Subcutaneous abdominal adipose tissue (tissue), 5 donors: ENCODE results near the gene NAV2.

Experiments used
- H3K27ac ChIP-seq: one replicate; pipeline ENCODE4 v1.7.0; 2013; ENCODE audit warnings: low read depth, mild to moderate bottlenecking, inconsistent platforms, low read length, moderate library complexity
- H3K27me3 ChIP-seq, 5 donors: one replicate each; pipeline ENCODE4 v1.7.0; 2013; ENCODE audit warnings: low read length in 5 of 5, inconsistent platforms in 1 of 5; ENCODE audit not compliant: control insufficient read depth in 5 of 5, insufficient read depth in 4 of 5
- H3K36me3 ChIP-seq, 5 donors: one replicate each; pipeline ENCODE4 v1.7.0; 2013; ENCODE audit warnings: low read length in 5 of 5; ENCODE audit not compliant: control insufficient read depth in 5 of 5, insufficient read depth in 5 of 5
- H3K4me1 ChIP-seq, 5 donors: one replicate each; pipeline ENCODE4 v1.7.0; 2013; ENCODE audit warnings: low read length in 5 of 5, mild to moderate bottlenecking in 3 of 5, moderate library complexity in 1 of 5; ENCODE audit not compliant: control insufficient read depth in 5 of 5, insufficient read depth in 5 of 5
- H3K4me3 ChIP-seq, 5 donors: one replicate each; pipeline ENCODE4 v1.7.0; 2013; ENCODE audit warnings: low read length in 5 of 5, low read depth in 1 of 5
- H3K9ac ChIP-seq, 5 donors: one replicate each; pipeline ENCODE4 v1.7.0; 2013; ENCODE audit warnings: low read length in 5 of 5, mild to moderate bottlenecking in 4 of 5, moderate library complexity in 3 of 5
- H3K9me3 ChIP-seq, 5 donors: one replicate each; pipeline ENCODE4 v1.7.0; 2013; ENCODE audit warnings: low read length in 5 of 5; ENCODE audit not compliant: control insufficient read depth in 5 of 5
- donor health status: healthy.
- donor health status: healthy.
- donor health status: healthy.
- donor health status: healthy.
- donor health status: healthy.

Gene NAV2

GRCh38 chr11:19876750-19877149 is 164.1 kb downstream of the NAV2 start:
- Histone ChIP-seq H3K9ac (no peak overlapping the region), H3K4me1 (peaks cover 0 to 8% (median 4%) of the 10 kb centered on the region in 5 donors), H3K9me3 (no peaks in the 10 kb centered on the region), H3K4me3 (no peak overlapping the region), H3K36me3 (peaks cover 0 to 9% (median 0%) of the 10 kb centered on the region in 5 donors), H3K27me3 (no peaks in the 10 kb centered on the region), H3K27ac (no peak overlapping the region)

GRCh38 chr11:19878520-19878919 is 165.9 kb downstream of the NAV2 start:
- Histone ChIP-seq H3K9ac (no peak overlapping the region), H3K4me3 (no peak overlapping the region), H3K36me3 (peaks cover 0 to 12% (median 0%) of the 10 kb centered on the region in 5 donors), H3K27ac (no peak overlapping the region), H3K27me3 (no peaks in the 10 kb centered on the region), H3K9me3 (no peaks in the 10 kb centered on the region), H3K4me1 (peaks cover 0 to 8% (median 4%) of the 10 kb centered on the region in 5 donors)

DNA sequence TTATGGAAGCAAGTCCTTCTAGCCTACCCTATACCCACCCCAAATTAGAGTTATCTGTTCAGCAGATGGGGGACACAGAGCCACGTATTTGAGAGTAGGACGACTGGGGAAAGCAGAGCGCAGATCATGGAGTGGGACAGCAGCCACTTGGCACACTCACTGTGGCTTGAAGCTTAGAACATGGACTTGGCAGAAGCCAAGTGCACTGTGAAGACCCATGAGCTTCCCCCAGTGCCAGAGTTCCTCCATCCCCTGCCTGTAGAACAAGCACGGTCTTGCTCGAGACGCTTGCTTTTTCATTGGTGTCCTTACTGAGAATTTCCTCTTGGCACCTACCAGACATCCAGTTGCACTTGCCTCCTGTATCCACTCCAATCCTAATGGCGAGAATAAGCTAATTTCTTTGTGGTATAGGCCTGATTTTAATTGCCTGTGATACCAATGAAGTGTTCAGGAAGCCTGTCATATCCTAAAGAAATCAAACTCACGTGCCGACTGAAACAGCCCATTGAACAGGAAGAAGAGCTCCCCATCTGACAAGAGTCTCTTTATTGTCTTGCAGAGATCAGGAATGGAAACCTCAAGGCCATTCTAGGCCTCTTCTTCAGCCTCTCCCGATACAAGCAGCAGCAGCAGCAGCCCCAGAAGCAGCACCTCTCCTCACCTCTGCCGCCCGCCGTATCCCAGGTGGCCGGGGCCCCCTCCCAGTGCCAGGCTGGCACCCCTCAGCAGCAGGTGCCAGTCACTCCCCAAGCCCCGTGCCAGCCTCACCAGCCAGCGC is 166.9 kb downstream of the NAV2 start:
- no peak overlapping the region for H3K4me3 ChIP-seq
- peaks cover 0 to 12% (median 0%) of the 10 kb centered on the region in 5 donors for H3K36me3 ChIP-seq
- H3K9me3 ChIP-seq: no peaks in the 10 kb centered on the region
- no peaks in the 10 kb centered on the region for H3K27me3 ChIP-seq
- no peak overlapping the region for H3K27ac ChIP-seq
- H3K4me1 ChIP-seq: peaks cover 0 to 8% (median 4%) of the 10 kb centered on the region in 5 donors
- H3K9ac ChIP-seq: no peak overlapping the region

GRCh38 chr11:19880088-19880345 is 167.4 kb downstream of the NAV2 start:
- Histone ChIP-seq H3K4me3 (no peak overlapping the region), H3K9me3 (no peaks in the 10 kb centered on the region), H3K27me3 (no peaks in the 10 kb centered on the region), H3K4me1 (peaks cover 0 to 8% (median 4%) of the 10 kb centered on the region in 5 donors), H3K27ac (no peak overlapping the region), H3K9ac (no peak overlapping the region), H3K36me3 (peaks cover 0 to 12% (median 2%) of the 10 kb centered on the region in 5 donors)

GRCh38 chr11:19881177-19881576 is 168.5 kb downstream of the NAV2 start:
- H3K4me1 ChIP-seq: peaks cover 0 to 8% (median 4%) of the 10 kb centered on the region in 5 donors
- no peak overlapping the region for H3K27ac ChIP-seq
- peaks cover 0 to 12% (median 2%) of the 10 kb centered on the region in 5 donors for H3K36me3 ChIP-seq
- no peaks in the 10 kb centered on the region for H3K9me3 ChIP-seq
- no peak overlapping the region for H3K9ac ChIP-seq
- no peaks in the 10 kb centered on the region for H3K27me3 ChIP-seq
- H3K4me3 ChIP-seq: no peak overlapping the region

GRCh38 chr11:19882356-19882755 is 169.7 kb downstream of the NAV2 start:
- Histone ChIP-seq H3K9me3 (no peaks in the 10 kb centered on the region), H3K9ac (no peak overlapping the region), H3K4me1 (peaks cover 0 to 8% (median 4%) of the 10 kb centered on the region in 5 donors), H3K27ac (no peak overlapping the region), H3K27me3 (no peaks in the 10 kb centered on the region), H3K36me3 (peaks cover 0 to 12% (median 2%) of the 10 kb centered on the region in 5 donors), H3K4me3 (no peak overlapping the region)

GRCh38 chr11:19886498-19886897 is 173.9 kb downstream of the NAV2 start:
- no peak overlapping the region for H3K9ac ChIP-seq
- H3K27ac ChIP-seq: no peak overlapping the region
- peaks cover 0 to 4% (median 0%) of the 10 kb centered on the region in 5 donors for H3K36me3 ChIP-seq

GRCh38 chr11:19887842-19888241 is 175.2 kb downstream of the NAV2 start:
- H3K4me1 ChIP-seq: peaks cover 0 to 7% (median 0%) of the 10 kb centered on the region in 5 donors
- H3K9me3 ChIP-seq: no peaks in the 10 kb centered on the region
- H3K27ac ChIP-seq: no peak overlapping the region
- no peak overlapping the region for H3K4me3 ChIP-seq
- H3K36me3 ChIP-seq: peaks cover 0 to 5% (median 0%) of the 10 kb centered on the region in 5 donors
- no peaks in the 10 kb centered on the region for H3K27me3 ChIP-seq
- no peak overlapping the region for H3K9ac ChIP-seq

More at GRCh38 chr11:19886498-19886897, 173.9 kb downstream of the NAV2 start:
- no peaks in the 10 kb centered on the region for H3K9me3 ChIP-seq
- H3K4me1 ChIP-seq: peaks cover 0 to 7% (median 0%) of the 10 kb centered on the region in 5 donors
- no peak overlapping the region for H3K4me3 ChIP-seq
- H3K27me3 ChIP-seq: no peaks in the 10 kb centered on the region

GRCh38 chr11:19889531-19889930 is 176.9 kb downstream of the NAV2 start:
- no peak overlapping the region for H3K27ac ChIP-seq
- H3K9me3 ChIP-seq: no peaks in the 10 kb centered on the region
- H3K4me3 ChIP-seq: no peak overlapping the region
- H3K36me3 ChIP-seq: peaks cover 0 to 6% (median 0%) of the 10 kb centered on the region in 5 donors
- H3K27me3 ChIP-seq: no peaks in the 10 kb centered on the region
- no peak overlapping the region for H3K9ac ChIP-seq
- peaks cover 0 to 7% (median 0%) of the 10 kb centered on the region in 5 donors for H3K4me1 ChIP-seq

GRCh38 chr11:19890308-19890707 is 177.7 kb downstream of the NAV2 start:
- H3K9ac ChIP-seq: no peak overlapping the region
- no peaks in the 10 kb centered on the region for H3K27me3 ChIP-seq

More at GRCh38 chr11:19890308-19890707, 177.7 kb downstream of the NAV2 start:
- peaks cover 0 to 7% (median 0%) of the 10 kb centered on the region in 5 donors for H3K4me1 ChIP-seq
- no peaks in the 10 kb centered on the region for H3K9me3 ChIP-seq
- H3K27ac ChIP-seq: no peak overlapping the region
- H3K4me3 ChIP-seq: no peak overlapping the region
- peaks cover 0 to 3% (median 0%) of the 10 kb centered on the region in 5 donors for H3K36me3 ChIP-seq
